Activated CD4-positive, alpha-beta T cell treated with anti-CD3 and anti-CD28 coated beads for 4 hours (primary cell): ENCODE measurements around the gene RABAC1.
A peak's percentile ranks its signal among the peaks of the same experiment; 100 is the strongest.
"Not testable (repeated sequence)": the region's sequence is repeated elsewhere in the genome, so short reads cannot be mapped to it uniquely, and the experiment has no call there.

Experiments used
- DNase-seq, 2 donors: peaks; one replicate each; pipeline ENCODE4 v3.0.0-alpha.2; 2020

RABAC1 gene

GRCh38 chr19:41927497-41928192, 31.5 kb downstream of the RABAC1 start:
- peak; percentile 43 to 49 for DNase-seq

DNA sequence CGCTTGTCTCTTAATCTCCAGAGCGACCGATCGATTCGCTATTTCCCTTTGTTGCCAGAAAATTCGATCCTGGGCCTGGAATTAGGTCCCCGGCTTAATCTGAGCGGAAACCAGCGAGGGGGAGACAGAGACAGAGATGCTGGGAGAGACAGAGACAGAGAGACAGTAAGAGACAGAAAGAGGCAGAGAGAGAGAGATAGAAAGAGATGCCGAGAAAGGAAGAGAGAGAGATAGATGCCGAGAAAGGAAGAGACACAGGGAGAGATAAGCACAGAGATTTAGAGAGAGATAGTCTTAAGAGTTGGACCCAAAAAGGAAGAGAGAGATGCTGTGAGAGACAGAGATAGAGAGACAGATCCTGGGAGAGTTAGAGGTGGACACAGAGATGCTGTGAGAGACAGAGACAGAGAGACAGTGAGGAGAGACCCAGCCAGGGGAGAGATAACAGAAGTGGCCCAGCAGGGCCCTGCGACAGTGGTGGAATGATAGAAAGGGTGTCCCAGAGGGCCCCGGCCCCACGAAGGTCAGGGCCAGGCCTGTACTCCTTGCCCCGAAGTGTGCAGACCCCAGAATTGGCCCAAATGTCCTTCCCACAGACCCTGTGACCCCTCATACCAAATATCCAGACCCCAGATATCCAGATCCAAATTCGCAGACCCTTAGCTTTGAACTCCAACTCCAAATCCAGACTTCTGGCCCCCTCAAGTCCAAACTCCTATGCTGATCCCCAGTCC, 32.2 kb downstream of the RABAC1 start:
- DNase-seq: no peak

- no peak for DNase-seq
Measured at GRCh38 chr19:41926028-41926762, 32.9 kb downstream of the RABAC1 start.

DNA sequence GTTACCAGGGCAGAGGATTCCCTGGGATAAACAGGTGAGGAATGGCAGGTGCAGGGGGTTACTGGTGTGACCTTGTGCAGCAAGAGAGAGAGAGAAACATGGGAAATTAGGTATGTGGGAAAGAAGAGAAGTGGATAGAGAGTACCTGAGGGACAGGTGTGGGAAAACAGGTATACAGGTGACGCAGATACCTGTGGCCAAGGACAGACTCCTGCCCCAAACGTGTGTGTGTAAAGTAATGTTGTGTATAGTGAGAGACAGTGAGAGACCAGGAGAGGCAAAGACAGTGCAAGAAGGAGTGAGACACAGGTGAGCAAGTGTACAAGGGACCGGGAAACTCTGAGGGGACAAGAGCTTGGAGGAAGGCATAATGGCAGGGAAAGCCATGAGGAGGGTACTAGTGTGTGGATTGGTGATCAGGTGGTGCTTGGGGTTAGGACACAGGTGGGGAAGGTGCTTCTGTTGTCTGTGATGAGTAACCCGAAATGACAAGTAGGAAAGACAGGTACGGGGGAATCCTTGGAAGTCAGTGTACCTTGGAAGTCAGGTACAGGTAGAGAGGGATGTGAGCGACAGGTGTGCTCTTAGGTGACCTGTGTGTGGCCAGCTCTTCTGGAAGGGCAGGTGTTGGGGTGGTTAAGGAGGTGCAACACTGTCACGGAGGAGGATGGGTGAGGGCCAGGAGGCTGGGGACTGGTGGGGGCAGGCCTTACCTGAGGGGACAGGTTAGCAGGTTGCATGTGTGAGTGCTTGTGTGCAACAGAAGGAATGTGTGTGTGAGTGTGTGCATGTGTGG, 33.7 kb downstream of the RABAC1 start:
- no peak for DNase-seq

DNA sequence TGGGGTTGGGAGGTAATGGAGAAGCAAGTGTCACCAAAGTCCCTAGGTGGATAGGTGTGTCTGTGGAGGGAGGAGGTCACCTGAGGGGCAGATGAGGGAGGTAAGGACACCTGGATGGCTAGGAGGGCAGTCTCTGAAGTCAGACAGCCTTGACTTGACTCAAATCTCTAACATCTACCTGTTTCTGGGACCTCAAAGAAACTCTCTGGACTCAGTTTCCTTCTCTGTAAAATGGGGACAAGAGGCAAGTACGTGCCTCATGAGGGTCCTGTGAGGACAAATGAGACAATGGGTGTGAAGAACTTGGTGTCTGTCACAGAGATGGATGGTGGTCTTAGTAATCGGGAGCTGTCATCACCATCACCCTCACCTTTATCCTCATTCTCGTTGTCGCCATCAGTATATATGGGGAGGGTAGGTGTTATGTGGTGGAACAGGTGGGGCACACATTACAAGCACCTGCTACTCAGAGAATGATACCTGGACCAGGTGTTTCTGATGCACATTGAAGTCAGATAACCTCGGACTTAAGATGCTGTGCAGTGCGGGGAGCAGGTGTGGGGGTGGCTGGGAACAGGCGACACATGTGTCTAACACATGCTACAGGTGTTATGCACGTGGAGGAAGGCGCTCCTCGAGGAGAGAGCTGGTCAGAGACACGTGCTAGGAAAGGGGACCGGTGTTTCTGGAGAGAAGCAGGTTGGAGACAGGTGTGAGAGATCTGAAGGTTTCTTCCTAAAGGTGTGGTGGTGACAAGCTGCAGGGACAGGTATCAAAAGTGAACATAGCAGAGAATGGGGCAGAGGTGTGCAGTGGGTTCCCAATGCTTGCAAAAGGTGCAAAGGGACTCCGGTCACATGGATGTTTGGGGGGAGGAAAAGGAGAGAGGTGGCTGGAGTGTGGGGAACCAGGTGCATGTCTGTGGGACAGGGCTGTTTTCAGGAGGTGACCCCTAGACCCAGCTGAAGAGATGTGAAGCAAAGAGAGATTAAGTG, 34.7 kb downstream of the RABAC1 start:
- no peak for DNase-seq

DNA sequence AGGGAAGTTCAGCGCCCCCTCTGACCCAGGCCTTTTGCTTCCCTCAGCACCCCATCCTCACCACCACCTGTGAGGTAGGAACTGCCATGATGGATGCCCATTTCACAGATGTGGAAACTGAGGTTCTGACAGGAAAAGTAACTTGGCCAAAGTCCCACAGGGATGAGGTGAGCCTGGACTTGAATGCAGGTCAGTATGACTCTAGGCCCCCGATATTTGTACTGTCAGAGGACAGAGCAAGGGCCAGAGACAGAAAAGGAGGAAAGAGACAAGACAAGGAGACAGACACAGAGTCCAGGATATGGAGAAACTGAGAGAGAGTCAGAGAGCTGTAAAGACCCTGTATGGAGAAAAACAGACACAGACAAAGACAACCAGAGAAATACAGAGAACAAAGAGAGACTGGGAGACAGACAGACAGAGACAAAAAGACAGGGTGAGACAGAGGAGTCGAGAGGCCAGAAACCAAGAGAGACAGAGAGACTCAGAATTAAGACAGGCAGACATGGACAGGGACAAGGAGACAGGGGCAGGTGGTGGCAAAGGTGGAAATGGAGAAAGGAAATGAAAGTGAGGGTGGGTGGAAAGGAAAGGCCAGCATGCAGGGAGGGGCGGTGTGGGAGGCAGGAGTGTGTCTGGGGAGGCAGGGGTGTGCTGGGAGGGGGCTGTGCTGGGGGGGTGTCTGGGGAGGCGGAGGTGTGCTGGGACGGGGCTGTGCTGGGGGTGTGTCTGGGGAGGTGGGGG, 35.9 kb downstream of the RABAC1 start:
- DNase-seq: no peak

DNA sequence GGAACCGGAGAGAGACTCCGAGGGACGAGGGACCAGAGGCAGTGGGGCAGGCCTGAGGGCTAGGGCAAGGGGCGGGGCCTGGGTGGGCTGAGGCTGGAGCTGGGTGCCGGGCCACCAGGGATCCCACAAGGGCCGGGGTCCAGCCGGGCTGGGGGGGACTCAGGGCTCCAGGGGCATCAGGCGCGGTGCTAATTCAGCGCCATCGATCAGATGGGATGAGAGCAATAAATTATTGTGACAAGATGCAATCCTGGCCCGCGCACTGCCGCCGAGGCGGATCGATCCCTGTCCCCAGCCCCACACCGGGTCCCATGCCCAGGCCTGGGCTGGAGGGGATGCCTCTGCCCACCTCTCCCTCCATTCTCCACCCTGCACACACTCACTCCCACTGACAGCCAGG, 36.5 kb downstream of the RABAC1 start:
- DNase-seq: no peak

- DNase-seq: no peak
Measured at GRCh38 chr19:41921577-41922576, 37.2 kb downstream of the RABAC1 start.

DNA sequence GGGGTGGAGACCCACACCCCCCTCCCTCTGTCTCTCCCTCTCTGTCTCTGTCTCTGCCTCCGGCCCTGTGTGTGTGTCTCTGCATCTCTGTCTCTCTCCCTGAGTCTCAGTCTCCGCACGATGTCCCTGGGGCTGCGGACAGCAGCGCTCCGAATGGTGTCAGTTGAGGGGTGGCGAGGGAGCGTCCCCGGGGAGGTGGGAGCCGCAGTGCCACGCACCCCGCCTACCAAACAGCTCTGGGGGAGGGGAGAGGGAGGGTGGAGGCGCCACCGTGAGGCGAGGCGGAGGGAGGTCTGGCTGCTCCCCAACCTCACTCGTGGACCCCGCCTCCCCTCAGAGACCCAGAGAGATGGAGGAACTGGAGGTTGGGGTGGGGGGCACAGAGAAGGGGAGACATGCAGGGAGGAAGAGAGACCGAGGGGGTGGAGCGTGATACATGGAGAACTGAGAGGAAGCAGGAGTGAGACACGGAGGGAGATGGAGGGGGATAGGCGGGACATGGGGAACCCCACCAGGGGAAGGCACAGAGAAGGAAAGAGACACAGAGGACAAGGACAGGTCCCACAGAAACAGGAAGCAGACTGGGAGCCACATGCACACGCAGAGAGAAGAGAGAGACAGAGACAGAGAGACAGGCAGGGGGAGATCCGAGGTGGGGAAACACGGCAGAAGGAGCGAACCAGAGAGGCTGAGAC, 38.1 kb downstream of the RABAC1 start:
- no peak for DNase-seq

- DNase-seq: no peak
Measured at GRCh38 chr19:41919948-41920712, 39.0 kb downstream of the RABAC1 start.

- DNase-seq: no peak
Measured at GRCh38 chr19:41918653-41919244, 40.4 kb downstream of the RABAC1 start.

- DNase-seq: no peak
Measured at GRCh38 chr19:41918095-41918494, 41.0 kb downstream of the RABAC1 start.

GRCh38 chr19:41917676-41918075, 41.4 kb downstream of the RABAC1 start:
- DNase-seq: no peak

GRCh38 chr19:41915776-41916414, 43.2 kb downstream of the RABAC1 start:
- DNase-seq: no peak

DNA sequence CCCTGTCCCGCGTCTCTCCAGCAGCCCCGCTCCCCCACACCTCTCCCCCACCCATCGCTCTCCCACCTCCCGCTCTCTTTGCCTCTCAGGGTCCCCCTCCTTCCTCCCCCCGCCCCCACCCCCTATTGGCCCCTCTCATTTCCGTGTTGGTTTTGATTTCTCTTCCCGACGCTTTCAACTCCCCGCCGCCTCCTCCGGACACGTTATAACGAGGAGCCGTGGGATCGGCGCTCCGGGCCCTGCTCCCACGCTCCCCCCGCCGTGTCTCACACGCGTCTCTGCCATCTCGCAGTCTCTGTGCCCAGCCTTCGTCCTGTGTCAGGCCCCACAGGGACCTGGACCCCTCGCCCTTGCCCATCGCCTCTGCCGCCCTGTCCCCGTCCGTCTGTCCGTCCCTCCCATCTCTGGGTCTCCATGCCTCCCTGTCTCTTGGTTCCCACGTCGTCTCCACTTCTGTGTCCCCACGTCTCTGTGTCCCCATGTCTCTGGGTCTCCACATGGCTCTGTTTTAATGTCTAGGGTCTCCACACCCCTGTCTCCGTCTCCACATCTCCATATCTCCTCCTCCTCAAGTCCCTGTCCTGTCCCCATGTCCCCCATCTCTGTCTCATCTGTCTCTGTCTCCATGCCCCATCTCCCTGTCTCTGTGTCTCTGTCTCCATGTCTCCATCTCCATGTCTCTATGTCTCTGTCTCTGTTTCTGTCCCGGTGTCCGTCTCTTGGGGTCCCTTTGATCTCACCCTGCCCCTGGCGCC, 43.9 kb downstream of the RABAC1 start:
- no peak for DNase-seq

DNA sequence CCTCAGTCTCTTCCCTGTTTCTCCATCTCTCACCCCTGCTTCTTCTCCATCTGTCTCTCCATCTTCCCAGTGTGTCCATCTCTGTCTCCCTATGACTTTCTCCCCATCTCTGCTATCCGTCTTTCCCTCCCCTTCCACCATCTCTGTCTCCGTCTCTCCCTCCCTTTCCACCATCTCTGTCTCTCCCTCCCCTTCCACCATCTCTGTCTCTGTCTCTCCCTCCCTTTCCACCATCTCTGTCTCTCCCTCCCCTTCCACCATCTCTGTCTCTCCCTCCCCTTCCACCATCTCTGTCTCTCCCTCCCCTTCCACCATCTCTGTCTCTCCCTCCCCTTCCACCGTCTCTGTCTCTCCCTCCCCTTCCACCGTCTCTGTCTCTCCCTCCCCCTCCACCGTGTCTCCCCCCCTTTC, 44.7 kb downstream of the RABAC1 start:
- not testable (repeated sequence) for DNase-seq
